SU-DHL-6 (cell line): ENCODE measurements around the gene CDK5RAP3.

Source experiments
- H2AFZ ChIP-seq: fragments of 200-600 bp; sonication (generic); 2 replicates; pipeline ENCODE4 v1.6.1; 2014; ENCODE audit warnings: low read depth, mild to moderate bottlenecking, moderate library complexity, mixed read lengths, antibody characterized with exemption, low read length; ENCODE audit not compliant: severe bottlenecking
- H3F3A ChIP-seq: fragments of 200-600 bp; shearing (Covaris generic); 2 replicates; pipeline ENCODE4 v1.6.0; 2016; ENCODE audit warnings: antibody characterized with exemption, mild to moderate bottlenecking; ENCODE audit not compliant: insufficient read depth
- H3K27ac ChIP-seq: fragments of 200-600 bp; sonication (generic); 2 replicates; pipeline ENCODE4 v1.5.1; 2016; ENCODE audit warnings: low read depth, mild to moderate bottlenecking, low read length, moderate library complexity, mixed read lengths
- H3K27me3 ChIP-seq: fragments of 200-600 bp; sonication (generic), shearing (Covaris generic); 2 replicates; pipeline ENCODE4 v1.6.0; 2014; ENCODE audit warnings: mild to moderate bottlenecking, low read length
- H3K36me3 ChIP-seq: fragments of 200-600 bp; sonication (generic); 2 replicates; pipeline ENCODE4 v1.6.1; 2014; ENCODE audit warnings: mild to moderate bottlenecking, low read length, mixed read lengths
- H3K4me2 ChIP-seq: fragments of 300-600, 200-600 bp; shearing (Covaris generic), sonication (generic); 2 replicates; pipeline ENCODE4 v1.6.0; 2014; ENCODE audit warnings: low read length, low read depth, mild to moderate bottlenecking; ENCODE audit not compliant: poor library complexity, severe bottlenecking
- H3K4me3 ChIP-seq: fragments of 200-600 bp; sonication (generic); 2 replicates; pipeline ENCODE4 v1.5.1; 2014; ENCODE audit warnings: antibody characterized with exemption, low read length, mild to moderate bottlenecking, mixed read lengths; ENCODE audit not compliant: insufficient read depth, poor library complexity, severe bottlenecking
- H3K79me2 ChIP-seq: fragments of 200-600 bp; sonication (generic); 2 replicates; pipeline ENCODE4 v1.6.1; 2014; ENCODE audit warnings: mild to moderate bottlenecking, low read length, moderate library complexity; ENCODE audit not compliant: insufficient read depth
- H3K9ac ChIP-seq: fragments of 200-600 bp; sonication (generic); 2 replicates; pipeline ENCODE4 v1.7.0; 2014; ENCODE audit warnings: mild to moderate bottlenecking, low read length
- H3K9me2 ChIP-seq: fragments of 200-600 bp; sonication (generic); replicated peaks from 2 replicates; pipeline ENCODE4 v1.6.1; 2014; ENCODE audit warnings: low read length; ENCODE audit not compliant: insufficient read depth
- H3K9me3 ChIP-seq: fragments of 200-600 bp; sonication (generic); 2 replicates; pipeline ENCODE4 v1.6.1; 2014; ENCODE audit warnings: low read length, mixed read lengths; ENCODE audit not compliant: insufficient read depth
- H4K20me1 ChIP-seq: fragments of 200-600 bp; sonication (generic); 2 replicates; pipeline ENCODE4 v1.6.1; 2014; ENCODE audit warnings: low read depth, mild to moderate bottlenecking, antibody characterized with exemption, low read length, moderate library complexity, mixed read lengths
- EZH2phosphoT487 ChIP-seq: fragments of 200-600 bp; sonication (generic), shearing (Covaris generic); conservative IDR thresholded peaks from 2 replicates; pipeline ENCODE4 v1.6.1; 2018; ENCODE audit warnings: mild to moderate bottlenecking, antibody characterized with exemption, low read length, moderate library complexity, mixed read lengths
- TF ChIP-seq, protein P1 (sequence below): fragments of 200-600 bp; sonication (generic); IDR thresholded peaks from one replicate; pipeline ENCODE4 v1.5.1; 2017; ENCODE audit warnings: antibody characterized with exemption, mild to moderate bottlenecking, low read length, moderate library complexity; ENCODE audit not compliant: insufficient read depth, poor library complexity, severe bottlenecking

The CDK5RAP3 gene

DNA sequence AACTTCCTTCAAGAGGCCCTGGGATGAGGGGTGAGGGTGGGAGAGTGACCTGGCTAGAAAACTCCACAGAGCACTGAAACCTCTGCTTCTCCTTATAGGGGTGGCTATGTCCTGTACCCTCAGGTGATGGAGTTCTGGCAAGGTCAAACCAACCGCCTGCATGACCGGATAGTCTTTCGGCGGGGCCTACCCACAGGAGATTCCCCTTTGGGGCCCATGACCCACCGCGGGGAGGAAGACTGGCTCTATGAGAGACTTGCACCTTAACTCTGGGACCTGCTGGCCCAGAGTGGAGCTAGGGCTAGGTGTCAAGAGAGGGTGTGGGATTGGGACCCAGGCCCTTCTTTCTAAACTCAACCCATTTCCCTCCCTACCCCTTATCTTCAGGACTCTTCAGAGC lies 24.4 kb upstream of the CDK5RAP3 start:
- H3F3A ChIP-seq = peaks cover 11% of the 10 kb centered on the region
- H3K9me2 ChIP-seq = no peaks in the 10 kb centered on the region
- H3K4me3 ChIP-seq = no peak overlapping the region
- no peak overlapping the region for H3K27ac ChIP-seq
- peaks cover 8% of the 10 kb centered on the region; the same call in 1 of the 2 replicates for H3K79me2 ChIP-seq
- H2AFZ ChIP-seq = no peak overlapping the region
- no peaks in the 10 kb centered on the region for H3K9me3 ChIP-seq
- H3K9ac ChIP-seq = no peak overlapping the region
- no peaks in the 10 kb centered on the region for H3K27me3 ChIP-seq
- no peak for TF ChIP-seq EZH2phosphoT487
- TF ChIP-seq, protein P1, sequence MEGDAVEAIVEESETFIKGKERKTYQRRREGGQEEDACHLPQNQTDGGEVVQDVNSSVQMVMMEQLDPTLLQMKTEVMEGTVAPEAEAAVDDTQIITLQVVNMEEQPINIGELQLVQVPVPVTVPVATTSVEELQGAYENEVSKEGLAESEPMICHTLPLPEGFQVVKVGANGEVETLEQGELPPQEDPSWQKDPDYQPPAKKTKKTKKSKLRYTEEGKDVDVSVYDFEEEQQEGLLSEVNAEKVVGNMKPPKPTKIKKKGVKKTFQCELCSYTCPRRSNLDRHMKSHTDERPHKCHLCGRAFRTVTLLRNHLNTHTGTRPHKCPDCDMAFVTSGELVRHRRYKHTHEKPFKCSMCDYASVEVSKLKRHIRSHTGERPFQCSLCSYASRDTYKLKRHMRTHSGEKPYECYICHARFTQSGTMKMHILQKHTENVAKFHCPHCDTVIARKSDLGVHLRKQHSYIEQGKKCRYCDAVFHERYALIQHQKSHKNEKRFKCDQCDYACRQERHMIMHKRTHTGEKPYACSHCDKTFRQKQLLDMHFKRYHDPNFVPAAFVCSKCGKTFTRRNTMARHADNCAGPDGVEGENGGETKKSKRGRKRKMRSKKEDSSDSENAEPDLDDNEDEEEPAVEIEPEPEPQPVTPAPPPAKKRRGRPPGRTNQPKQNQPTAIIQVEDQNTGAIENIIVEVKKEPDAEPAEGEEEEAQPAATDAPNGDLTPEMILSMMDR = no peak
- no peak overlapping the region for H3K4me2 ChIP-seq
- no peaks in the 10 kb centered on the region for H4K20me1 ChIP-seq
- H3K36me3 ChIP-seq = no peaks in the 10 kb centered on the region

DNA sequence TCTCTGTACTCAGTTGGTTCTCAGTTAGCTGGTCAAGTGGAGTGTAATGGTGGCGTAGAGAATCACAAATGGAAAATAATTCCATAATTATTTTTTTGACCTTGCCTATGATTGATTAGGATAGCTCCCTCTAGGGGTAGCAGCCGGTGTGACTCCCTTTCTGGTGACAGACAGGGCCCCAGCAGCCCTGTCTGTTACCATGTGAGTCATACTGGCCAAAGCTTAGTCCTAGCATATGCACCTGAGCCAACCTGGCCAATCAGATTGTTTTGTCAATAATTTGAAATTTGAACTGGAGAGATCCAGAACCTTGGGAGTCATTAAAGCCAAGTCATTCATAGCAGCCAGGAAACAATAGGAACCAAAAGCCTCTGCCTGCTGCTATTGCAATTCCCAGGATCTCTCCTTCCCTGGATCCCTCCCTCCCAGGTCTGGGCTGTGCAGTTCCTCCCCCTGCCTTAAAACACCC lies 23.9 kb upstream of the CDK5RAP3 start:
- H3K79me2 ChIP-seq = peaks cover 7% of the 10 kb centered on the region; the same call in 1 of the 2 replicates
- TF ChIP-seq, protein P1 = peak; percentile 90
- TF ChIP-seq EZH2phosphoT487 = no peak
- no peak overlapping the region for H3K27ac ChIP-seq
- H3K36me3 ChIP-seq = no peaks in the 10 kb centered on the region
- peaks cover 11% of the 10 kb centered on the region for H3F3A ChIP-seq
- no peaks in the 10 kb centered on the region for H4K20me1 ChIP-seq
- H3K27me3 ChIP-seq = no peaks in the 10 kb centered on the region
- no peaks in the 10 kb centered on the region for H3K9me3 ChIP-seq
- no peak overlapping the region for H3K9ac ChIP-seq
- no peaks in the 10 kb centered on the region for H3K9me2 ChIP-seq
- no peak overlapping the region for H3K4me3 ChIP-seq
- H3K4me2 ChIP-seq = no peak overlapping the region
- no peak overlapping the region for H2AFZ ChIP-seq

DNA sequence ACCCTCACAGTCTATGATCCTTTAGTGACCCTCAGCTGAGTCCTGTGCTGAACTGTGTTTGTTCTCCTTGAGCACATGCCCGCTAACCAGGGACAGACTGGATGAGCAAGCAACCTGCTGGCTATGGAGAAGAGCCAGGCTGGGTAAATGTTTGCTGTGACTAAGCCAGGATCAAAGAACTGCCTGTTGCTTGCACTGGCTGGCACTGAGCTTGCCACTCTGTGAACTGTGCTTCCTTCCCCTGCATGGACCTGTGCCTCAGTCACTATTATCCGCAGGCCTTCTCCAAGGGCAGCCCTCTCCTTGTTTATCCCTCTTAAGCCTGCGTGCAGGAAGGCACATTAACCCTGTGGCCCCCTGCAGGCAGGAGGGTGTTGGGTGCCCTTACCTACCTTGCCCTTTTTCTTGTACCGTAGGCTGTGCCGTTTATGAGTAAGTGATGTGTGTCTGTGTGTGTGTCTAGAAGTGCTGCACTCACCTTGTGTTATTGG lies 22.2 kb upstream of the CDK5RAP3 start:
- Histone ChIP-seq H3K79me2 (no peaks in the 10 kb centered on the region), H3K27me3 (no peaks in the 10 kb centered on the region), H4K20me1 (no peaks in the 10 kb centered on the region), H3K4me3 (no peak overlapping the region), H3K4me2 (peak overlapping the region; percentile 34), H3K9me2 (no peaks in the 10 kb centered on the region), H2AFZ (no peak overlapping the region), H3K36me3 (no peaks in the 10 kb centered on the region), H3K9me3 (no peaks in the 10 kb centered on the region), H3K9ac (peak overlapping the region; percentile 44; the same call in 1 of the 2 replicates), H3F3A (peaks cover 3% of the 10 kb centered on the region; the same call in 1 of the 2 replicates), H3K27ac (no peak overlapping the region)
- no peak for TF ChIP-seq EZH2phosphoT487
- TF ChIP-seq, protein P1 = no peak
